C4-2B (cell line): Measurements from ENCODE around the gene SETD1B.

ENCODE experiments used
- ZFX ChIP-seq: fragments of 450-650 bp; IDR thresholded peaks from 2 replicates; pipeline ENCODE4 v1.6.1; 2017
- TF ChIP-seq, protein P1 (sequence below): fragments of 450-650 bp; conservative IDR thresholded peaks from 2 replicates; pipeline ENCODE4 v1.5.1; 2017; ENCODE audit warnings: mild to moderate bottlenecking

DNA sequence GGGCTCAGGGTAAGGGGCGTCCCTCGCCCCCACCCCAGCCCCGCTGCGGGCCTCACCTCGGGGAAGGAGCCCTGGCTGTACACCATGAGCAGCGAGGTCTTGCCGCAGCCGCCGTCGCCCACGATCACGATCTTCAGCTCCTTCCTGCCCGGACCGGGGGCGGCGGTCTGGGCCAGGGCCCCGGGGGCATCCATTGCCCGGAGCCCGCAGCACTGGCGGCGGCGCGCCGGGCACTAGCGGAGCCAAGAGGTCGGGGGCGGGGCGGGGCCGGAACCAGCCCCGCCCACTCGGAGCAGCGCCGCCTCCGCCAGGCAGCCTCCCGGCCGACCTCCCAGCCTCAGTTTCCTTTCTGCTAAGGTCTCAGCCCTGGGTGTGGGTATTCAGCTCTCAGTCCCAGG, 10.4 kb upstream of the SETD1B start, which contains the start of gene RHOF:
- TF ChIP-seq, protein P1, sequence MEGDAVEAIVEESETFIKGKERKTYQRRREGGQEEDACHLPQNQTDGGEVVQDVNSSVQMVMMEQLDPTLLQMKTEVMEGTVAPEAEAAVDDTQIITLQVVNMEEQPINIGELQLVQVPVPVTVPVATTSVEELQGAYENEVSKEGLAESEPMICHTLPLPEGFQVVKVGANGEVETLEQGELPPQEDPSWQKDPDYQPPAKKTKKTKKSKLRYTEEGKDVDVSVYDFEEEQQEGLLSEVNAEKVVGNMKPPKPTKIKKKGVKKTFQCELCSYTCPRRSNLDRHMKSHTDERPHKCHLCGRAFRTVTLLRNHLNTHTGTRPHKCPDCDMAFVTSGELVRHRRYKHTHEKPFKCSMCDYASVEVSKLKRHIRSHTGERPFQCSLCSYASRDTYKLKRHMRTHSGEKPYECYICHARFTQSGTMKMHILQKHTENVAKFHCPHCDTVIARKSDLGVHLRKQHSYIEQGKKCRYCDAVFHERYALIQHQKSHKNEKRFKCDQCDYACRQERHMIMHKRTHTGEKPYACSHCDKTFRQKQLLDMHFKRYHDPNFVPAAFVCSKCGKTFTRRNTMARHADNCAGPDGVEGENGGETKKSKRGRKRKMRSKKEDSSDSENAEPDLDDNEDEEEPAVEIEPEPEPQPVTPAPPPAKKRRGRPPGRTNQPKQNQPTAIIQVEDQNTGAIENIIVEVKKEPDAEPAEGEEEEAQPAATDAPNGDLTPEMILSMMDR = no peak
- TF ChIP-seq ZFX = no peak
